GM15510 (cell line): ENCODE results near the gene CTRB1.

Experiments used
- POLR2A ChIP-seq: IDR thresholded peaks from 3 replicates; pipeline ENCODE4 v1.6.1; 2011; ENCODE audit warnings: borderline replicate concordance; ENCODE audit not compliant: insufficient read length; ENCODE audit errors: extremely low read depth

CTRB1 gene

DNA sequence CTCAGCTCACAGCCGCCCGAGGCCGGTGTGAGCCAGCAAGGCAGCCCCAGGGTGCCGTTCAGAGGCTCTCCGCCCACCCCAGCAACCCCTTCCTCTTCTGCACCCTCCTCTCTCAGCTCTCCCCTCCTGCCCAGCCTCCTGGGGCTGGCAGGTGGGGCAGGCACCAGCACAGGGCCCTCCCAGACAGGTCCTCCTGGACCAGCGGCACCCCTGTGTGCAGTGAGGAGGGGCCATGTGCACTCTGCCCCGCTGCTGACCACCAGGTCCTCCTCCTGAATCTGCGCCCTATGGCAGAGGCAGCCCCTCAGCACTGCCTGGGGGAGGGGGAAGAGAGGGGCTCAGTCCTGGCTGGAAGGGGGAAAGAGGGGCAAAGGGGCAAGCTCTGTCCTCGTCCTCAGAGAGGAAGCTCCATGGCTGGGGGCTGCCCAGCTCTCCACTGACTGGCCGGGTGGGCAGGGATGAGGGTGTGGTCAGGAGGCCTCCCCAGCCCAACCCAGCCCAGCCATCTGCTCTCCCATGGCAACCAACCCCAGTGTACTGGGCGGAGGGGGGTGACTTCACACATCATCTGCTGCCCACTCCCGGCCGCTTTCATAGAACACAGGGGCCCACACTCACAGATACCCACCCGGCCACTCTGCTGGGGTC, 38.0 kb downstream of the CTRB1 start:
- no peak for TF ChIP-seq POLR2A

DNA sequence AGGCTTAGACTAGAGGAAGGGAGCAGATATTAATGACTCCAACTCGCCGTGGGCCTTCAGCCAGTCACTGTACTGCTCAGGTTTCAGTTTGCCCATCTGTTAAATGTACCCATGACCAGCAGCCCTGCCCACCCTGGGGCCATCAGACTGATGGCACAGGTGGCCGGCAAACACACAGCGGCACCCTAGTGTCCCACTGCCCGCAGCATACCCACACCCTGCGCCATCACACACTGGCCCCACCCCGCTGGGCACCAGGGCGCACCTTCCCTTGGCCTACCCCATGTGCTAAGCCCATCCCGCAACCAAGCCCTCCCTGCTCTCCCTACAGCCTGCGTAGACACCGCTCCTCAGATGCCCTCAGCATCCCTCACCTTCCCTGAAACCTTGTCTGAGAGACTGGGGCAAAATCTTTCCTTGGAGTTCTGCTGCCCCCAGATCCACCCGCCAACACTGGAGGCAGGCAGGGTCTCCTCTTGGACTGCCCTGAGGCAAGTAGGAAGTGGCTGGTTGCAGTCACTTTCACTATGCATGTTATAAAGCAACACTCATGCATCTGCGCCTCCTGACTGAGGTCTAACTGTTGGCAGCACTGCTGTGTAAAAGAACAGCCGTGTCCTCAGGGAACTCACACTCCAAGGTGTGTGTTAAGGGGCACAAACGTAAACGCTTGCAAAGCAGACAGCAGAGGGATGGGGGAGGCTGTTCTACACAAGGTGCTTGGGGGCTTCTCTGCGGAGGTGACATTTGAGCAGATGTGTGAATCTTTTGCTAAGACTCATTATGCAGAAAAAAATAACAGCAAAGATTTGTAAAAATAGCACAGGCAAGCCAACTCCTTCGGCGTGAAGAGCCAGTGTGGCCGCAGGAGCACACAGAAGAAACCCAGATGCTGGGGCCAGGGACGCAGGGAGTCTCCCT, 39.4 kb downstream of the CTRB1 start:
- no peak for TF ChIP-seq POLR2A

DNA sequence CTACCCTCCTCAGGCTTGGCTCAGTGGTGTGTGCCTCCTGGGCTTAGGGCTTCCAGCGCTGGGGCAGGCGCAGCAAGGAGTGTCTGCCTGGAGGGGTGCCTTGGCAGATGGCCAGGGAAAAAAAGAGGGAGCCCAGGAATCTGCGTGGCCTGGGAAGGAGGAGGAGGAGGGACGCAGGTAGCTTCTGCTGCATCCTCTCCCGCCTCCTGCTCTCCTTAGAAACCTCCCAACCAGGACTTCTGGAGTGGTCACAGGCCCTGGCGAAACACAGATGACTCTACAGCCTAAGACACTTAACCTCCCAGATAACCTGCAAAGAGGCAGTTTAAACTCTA, 40.0 kb downstream of the CTRB1 start:
- TF ChIP-seq POLR2A: no peak

DNA sequence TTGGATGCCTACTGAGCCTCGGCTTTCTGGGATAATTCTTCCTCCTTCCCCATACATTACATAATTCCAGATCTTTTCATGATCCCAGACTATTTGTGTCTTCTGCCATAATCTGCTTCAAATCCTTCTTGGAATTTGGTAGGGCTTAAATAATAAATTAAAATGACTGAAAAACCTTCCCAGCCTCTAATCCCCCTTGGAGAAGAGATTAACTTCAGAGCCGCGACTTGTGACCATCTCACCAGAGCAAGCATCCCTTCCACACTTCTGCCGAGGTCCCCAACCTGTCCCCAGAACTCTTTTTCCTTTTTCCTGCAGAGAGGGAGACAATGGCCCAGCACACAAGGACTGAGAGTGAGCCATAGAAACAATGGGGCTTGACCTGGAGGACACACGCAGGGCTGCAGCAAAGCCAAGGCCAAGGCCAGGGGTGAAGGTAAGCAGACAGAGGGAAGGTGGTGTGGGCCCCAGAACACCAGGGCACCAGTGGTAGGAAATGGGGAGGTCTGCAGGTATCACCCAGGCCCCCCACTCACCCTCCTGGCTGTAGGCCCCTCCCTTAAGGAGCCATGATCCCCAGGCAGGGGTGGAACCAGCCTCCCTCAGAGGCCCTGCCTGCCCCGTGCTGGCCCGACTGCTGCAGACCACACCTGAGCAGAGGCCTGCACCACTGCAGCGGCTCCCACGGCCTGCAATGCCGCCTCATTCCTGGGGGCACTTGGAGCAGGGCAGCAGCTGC, 42.2 kb downstream of the CTRB1 start:
- no peak for TF ChIP-seq POLR2A

- TF ChIP-seq POLR2A: no peak
Observed at GRCh38 chr16:75261590-75262078, 42.8 kb downstream of the CTRB1 start.

DNA sequence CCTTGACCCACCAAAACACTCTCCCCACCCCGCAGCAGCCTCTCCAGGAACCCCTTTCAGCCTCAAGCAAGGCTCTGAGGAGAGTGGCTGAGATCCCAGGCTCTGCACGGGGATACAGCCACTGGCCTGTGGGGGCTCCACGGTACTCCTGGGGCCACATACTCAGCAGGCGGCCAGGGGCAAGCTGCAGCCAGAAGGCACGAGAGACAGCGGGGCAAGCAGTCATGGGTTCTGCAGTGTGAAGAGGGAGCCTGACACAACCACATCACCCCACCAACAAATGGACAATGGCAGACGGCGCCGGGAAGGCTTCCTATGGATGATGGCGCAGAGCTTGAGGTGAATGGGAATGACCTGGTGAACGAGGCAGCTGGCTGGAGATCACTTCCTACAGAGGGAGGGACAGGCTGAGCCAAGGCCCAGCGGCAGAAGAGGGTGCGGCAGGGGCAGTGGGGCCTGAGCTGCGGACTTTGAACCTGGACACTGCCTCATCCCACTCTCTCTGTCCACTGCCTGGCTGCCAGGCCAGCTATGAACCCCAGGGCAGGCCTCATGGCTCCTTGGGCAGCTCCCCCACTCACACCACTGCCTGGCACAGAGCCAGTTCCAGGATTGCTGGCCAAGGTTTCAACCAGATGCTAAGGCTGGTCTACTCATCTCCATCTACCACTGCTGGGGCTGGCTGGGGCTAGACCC, 43.5 kb downstream of the CTRB1 start:
- no peak for TF ChIP-seq POLR2A

- TF ChIP-seq POLR2A: no peak
Observed at GRCh38 chr16:75262800-75263127, 44.0 kb downstream of the CTRB1 start.

- no peak for TF ChIP-seq POLR2A
Observed at GRCh38 chr16:75263291-75263962, 44.6 kb downstream of the CTRB1 start.

- TF ChIP-seq POLR2A: no peak
Observed at GRCh38 chr16:75263963-75264445, 45.2 kb downstream of the CTRB1 start.

GRCh38 chr16:75264457-75264998, 45.7 kb downstream of the CTRB1 start:
- no peak for TF ChIP-seq POLR2A

DNA sequence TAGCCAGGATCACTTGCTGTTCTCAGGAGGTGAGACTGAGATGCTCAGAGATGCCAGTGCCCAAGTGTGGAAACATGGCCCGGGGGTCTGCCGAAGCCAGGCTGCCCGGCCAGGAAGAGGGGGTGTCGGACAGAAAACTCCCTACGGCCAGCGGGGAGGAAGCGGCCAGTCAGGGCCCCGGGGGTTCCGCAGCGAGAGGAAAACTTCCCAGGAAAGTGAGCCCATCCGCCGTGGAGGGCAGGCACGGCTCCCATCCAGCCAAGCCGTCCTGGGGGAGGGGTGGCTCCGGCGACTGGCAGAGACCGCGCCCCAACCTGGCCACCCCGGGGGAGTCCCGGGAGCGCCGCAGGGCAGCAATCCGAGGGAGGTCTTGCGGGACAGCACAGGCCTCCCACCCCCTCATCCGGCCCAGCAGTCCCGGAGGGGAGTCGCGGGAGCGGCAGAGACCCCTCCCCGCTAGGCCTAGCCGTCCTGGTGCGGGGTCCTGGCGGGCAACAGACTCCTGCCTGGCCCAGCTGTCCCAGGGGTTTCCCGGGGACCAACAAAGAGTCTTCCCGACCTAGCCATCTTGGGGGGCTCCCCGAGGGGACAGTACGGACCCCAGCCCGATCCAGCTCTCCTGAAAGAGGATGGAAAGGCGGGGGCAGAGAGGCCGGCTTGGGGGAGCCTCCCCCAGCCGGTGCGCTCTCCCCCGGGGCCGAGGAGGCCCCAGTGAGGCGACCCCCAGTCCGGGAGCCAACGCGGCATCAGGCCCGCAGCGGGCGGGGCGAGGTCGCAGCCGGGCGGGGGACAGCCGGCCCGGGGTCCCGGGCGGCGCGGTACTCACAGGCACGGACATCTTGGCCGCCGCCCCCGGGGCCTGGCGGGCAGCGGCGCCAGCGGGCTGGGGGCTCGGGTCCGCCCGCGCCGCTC, 46.5 kb downstream of the CTRB1 start:
- no peak for TF ChIP-seq POLR2A

GRCh38 chr16:75265911-75266701, 47.3 kb downstream of the CTRB1 start:
- TF ChIP-seq POLR2A: peak; percentile 37
